K562 (cell line): ENCODE measurements around the gene ASPA. TPM values are rescaled to one million over a fixed set of nuclear protein-coding genes. Genes with fewer than 3 reads are reported as not detected.

Experiments
- ATAC-seq: fragments of 200-7000 bp; cut with Tn5 transposase; 3 replicates; pipeline ENCODE4 v1.9.1; 2020; ENCODE audit warnings: moderate library complexity
- BruUV-seq: library from RNA; stranded (reverse); fragments of 400-500 nt; replicated peaks from 2 replicates; lab custom pipeline; 2021; lab: Mats Ljungman, UMichigan
- CTCF ChIA-PET: fragments of 300-600 bp; formaldehyde crosslinking; extraction: SDS; loops from one replicate; lab custom pipeline; 2021; ENCODE audit warnings: low intra/inter-chr PET ratio; lab: Yijun Ruan, JAX
- POLR2A ChIA-PET: fragments of 300-600, 350-650 bp; sonication (Branson Sonifier 250); formaldehyde crosslinking; extraction: SDS; loops from one replicate; lab custom pipeline; 2021; ENCODE audit warnings: antibody characterized with exemption, inconsistent platforms; lab: Yijun Ruan, JAX
- DNase-seq, 4 experiments: peaks; one replicate each; pipeline versions ENCODE4 v3.0.0 to v3.0.0-alpha.2; 2011 to 2018; ENCODE audit warnings: low spot score in 3 of 4, mixed read lengths in 3 of 4; ENCODE audit errors: extremely low read depth in 1 of 4
- FAIRE-seq: peaks from 2 replicates; lab custom pipeline; 2011; peaks lifted over from hg19 to GRCh38; lab: Jason Lieb, UNC
- H2AFZ ChIP-seq: 2 replicates; pipeline ENCODE4 v1.6.0; 2011; ENCODE audit warnings: low read depth, low read length, control low read depth, inconsistent platforms
- H3K27ac ChIP-seq: fragments of 200-600 bp; 3 replicates; pipeline ENCODE4 v1.8.0; 2011; ENCODE audit warnings: low read depth, mild to moderate bottlenecking, control low read depth, inconsistent platforms, low read length, moderate library complexity, mixed read lengths; ENCODE audit errors: extremely low read depth
- H3K27me3 ChIP-seq, 2 experiments: fragments of 300-600 bp in 1 of 2; 2 replicates in 1 of 2; 3 replicates in 1 of 2; pipeline versions ENCODE4 v1.6.0 to v1.8.0; 2011; ENCODE audit warnings: inconsistent platforms in 2 of 2, low read length in 2 of 2, mild to moderate bottlenecking in 1 of 2, mixed read lengths in 1 of 2, moderate library complexity in 1 of 2; ENCODE audit not compliant: control insufficient read depth in 2 of 2, insufficient read depth in 2 of 2
- H3K36me3 ChIP-seq: fragments of 300-600 bp; 3 replicates; pipeline ENCODE4 v1.8.0; 2011; ENCODE audit warnings: mild to moderate bottlenecking, low read length, inconsistent platforms; ENCODE audit not compliant: control insufficient read depth, insufficient read depth
- H3K4me1 ChIP-seq, 2 experiments: fragments of 200-600 bp in 1 of 2; replicated peaks in 1 of 2; 2 replicates in 1 of 2; 3 replicates in 1 of 2; pipeline versions ENCODE4 v1.5.1 to v1.8.0; 2011; ENCODE audit warnings: inconsistent platforms in 2 of 2, low read length in 2 of 2, mild to moderate bottlenecking in 1 of 2, mixed read lengths in 1 of 2, moderate library complexity in 1 of 2; ENCODE audit not compliant: control insufficient read depth in 2 of 2, insufficient read depth in 2 of 2
- H3K4me2 ChIP-seq: 2 replicates; pipeline ENCODE4 v1.6.1; 2011; ENCODE audit warnings: low read length, control low read depth, inconsistent platforms, mixed read lengths; ENCODE audit not compliant: insufficient read depth
- H3K4me3 ChIP-seq: fragments of 200-600 bp; sonication (generic), shearing (Covaris generic); 2 replicates; pipeline ENCODE4 v1.5.1; 2016; ENCODE audit warnings: control low read depth, inconsistent platforms
- H3K79me2 ChIP-seq: fragments of 200-600 bp; 3 replicates; pipeline ENCODE4 v1.8.0; 2011; ENCODE audit warnings: low read length, inconsistent platforms; ENCODE audit not compliant: control insufficient read depth, insufficient read depth
- H3K9ac ChIP-seq, 2 experiments: 2 replicates each; pipeline versions ENCODE4 v1.6.0 to v1.6.1; 2011; ENCODE audit warnings: low read depth in 2 of 2, low read length in 2 of 2, control low read depth in 1 of 2, inconsistent platforms in 1 of 2, mild to moderate bottlenecking in 1 of 2, mixed read lengths in 1 of 2; ENCODE audit not compliant: insufficient read depth in 1 of 2
- H3K9me1 ChIP-seq: one replicate; pipeline ENCODE4 v1.6.0; 2011; ENCODE audit warnings: inconsistent platforms, mild to moderate bottlenecking, low read length, moderate library complexity; ENCODE audit not compliant: control insufficient read depth, insufficient read depth
- H3K9me3 ChIP-seq: replicated peaks from 2 replicates; pipeline ENCODE4 v1.5.1; 2011; ENCODE audit warnings: low read depth, low read length, inconsistent platforms; ENCODE audit not compliant: control insufficient read depth, insufficient read depth
- H4K20me1 ChIP-seq: replicated peaks from 2 replicates; pipeline ENCODE4 v1.6.1; 2011; ENCODE audit warnings: low read length, inconsistent platforms, mixed read lengths; ENCODE audit not compliant: control insufficient read depth, insufficient read depth
- EP400 ChIP-seq: fragments of 450-650 bp; IDR thresholded peaks from 2 replicates; pipeline ENCODE4 v1.6.1; 2017; ENCODE audit warnings: antibody characterized with exemption, mild to moderate bottlenecking, moderate library complexity
- TRIM24 ChIP-seq, 2 experiments: fragments of 450-650 bp; IDR thresholded peaks; 2 replicates each; pipeline ENCODE4 v1.6.1; 2016
- TRIM28 ChIP-seq: fragments of 450-650 bp; IDR thresholded peaks from 2 replicates; pipeline ENCODE4 v1.6.1; 2017
- ZNF140 ChIP-seq: fragments of 250-450 bp; sonication (Bioruptor Pico); IDR thresholded peaks from 2 replicates; pipeline ENCODE4 v1.8.0; 2021; ENCODE audit warnings: moderate library complexity, mild to moderate bottlenecking, inconsistent platforms
- WGBS: fragments of 100-300 bp; shearing (Covaris generic); methylation state at CpG from one replicate; pipeline ENCODE4 v1.1.6; 2016; ENCODE audit warnings: low coverage, mixed read lengths; ENCODE audit not compliant: insufficient coverage; ENCODE audit errors: missing lambda C conversion rate; 5-methylcytosine and 5-hydroxymethylcytosine counted together
- in situ Hi-C: fragments of 300-500 bp; cut with MboI; formaldehyde crosslinking; loops from 4 replicates; pipeline ENCODE4 v1.15.0; 2018; ENCODE audit warnings: inconsistent platforms, mixed read lengths
- intact Hi-C: fragments of 100-400 bp; cut with micrococcal nuclease; formaldehyde crosslinking; loops from 2 replicates; pipeline ENCODE4 v1.14.2; 2022
- polyA plus RNA-seq, 8 experiments: library from polyadenylated mRNA; depleted of rRNA in 4 of 8; stranded (reverse) in 5 of 8; unstranded in 3 of 8; fragments of >200 nt; fragmentation: Nextera tagmentation in 2 of 8; fragmentation: Illumina TruSeq in 1 of 8; extraction: Ambion mirVana in 2 of 8; extraction: Trizol in 1 of 8; gene quantifications; 2 replicates each; pipeline versions ENCODE4 v1.2.1 to v1.2.3, GENCODE V29; 2011 to 2014; ENCODE audit warnings: inconsistent platforms in 1 of 8, missing spikeins in 1 of 8
- total RNA-seq, 7 experiments: library from RNA; depleted of rRNA in 6 of 7; stranded (reverse); fragments of >200 nt in 6 of 7; fragmentation: Illumina TruSeq in 2 of 7; extraction: Trizol in 2 of 7; gene quantifications; 2 replicates each; pipeline versions ENCODE4 v1.2.1 to v1.2.3, GENCODE V29; 2011 to 2021; ENCODE audit warnings: low replicate concordance in 1 of 7
- TF ChIP-seq, protein P1 (sequence below): fragments of 250-450 bp; sonication (Bioruptor Pico); IDR thresholded peaks from 2 replicates; pipeline ENCODE4 v1.5.0; 2021; ENCODE audit warnings: mild to moderate bottlenecking, borderline replicate concordance

The ASPA gene
- total and polyA plus RNA-seq, 9 of the 15 experiments (the other 6 are each of a cell fraction or from before 2014, with no cell fraction given): not detected

DNA sequence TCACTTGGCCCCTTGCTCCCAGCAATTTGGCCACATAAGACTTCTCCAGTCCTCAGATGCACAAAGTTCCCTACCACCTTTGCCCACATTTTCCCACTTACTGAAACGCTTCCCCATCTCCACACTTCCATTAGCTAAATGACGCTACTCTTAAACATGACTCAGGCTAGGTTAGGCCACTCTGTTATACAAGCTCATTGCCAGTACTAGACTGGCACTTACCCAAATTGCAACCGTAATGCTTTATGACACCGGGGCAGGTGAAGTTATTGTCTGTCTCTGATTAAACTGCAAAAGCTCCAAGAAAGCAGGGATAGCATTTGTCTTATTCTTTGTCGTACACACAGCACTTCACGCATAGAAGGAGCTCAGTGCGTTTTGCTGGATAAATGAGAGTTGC lies 29.2 kb downstream of the ASPA start (continued):
- TF ChIP-seq ZNF140 (CRISPR knock-in tag) (no peak), TRIM24 (IDR thresholded peaks at IDR 0.05) (no peak)

DNA sequence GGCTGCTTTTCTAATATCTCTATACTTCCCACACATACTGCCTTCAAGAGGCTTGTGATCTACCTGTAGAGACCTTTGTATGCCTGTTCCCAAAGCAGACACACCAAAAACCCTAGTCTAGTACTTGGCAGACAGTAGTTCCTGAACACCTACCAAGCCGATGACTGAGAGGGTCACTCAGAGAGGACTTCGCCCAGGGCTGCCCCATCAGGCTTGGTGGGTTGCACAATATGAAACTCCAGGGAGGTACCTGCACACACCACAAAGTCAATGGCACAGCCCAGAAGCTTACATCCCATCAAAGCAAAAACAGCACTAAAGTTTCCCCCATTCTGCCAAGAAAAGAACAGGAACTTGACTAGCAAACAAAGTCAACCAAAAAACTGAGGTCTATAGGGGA lies 30.3 kb downstream of the ASPA start:
- no peak for FAIRE-seq
- H3K9me3 ChIP-seq: no peaks in the 10 kb centered on the region
- H3K79me2 ChIP-seq: no peaks in the 10 kb centered on the region
- no peaks in the 10 kb centered on the region for H3K9me1 ChIP-seq
- WGBS: 17% methylated on average over 2 of the region's 2 CpGs
- no peaks in the 10 kb centered on the region for H4K20me1 ChIP-seq
- no peak overlapping the region for H3K9ac ChIP-seq
- H3K4me1 ChIP-seq: no peaks in the 10 kb centered on the region
- ChIA-PET POLR2A (interaction anchor here (1.1 kb wide), 1 partner anchor 12 kb away, joined by 3 read pairs; no protein-coding TSS in a partner anchor), CTCF (no interaction called here)
- intact Hi-C loops (no loop called here), in situ Hi-C loops (no loop called here)
- H3K36me3 ChIP-seq: no peaks in the 10 kb centered on the region
- no peak for ATAC-seq
- H2AFZ ChIP-seq: no peak overlapping the region
- DNase-seq: no peak
- TF ChIP-seq, protein P1, sequence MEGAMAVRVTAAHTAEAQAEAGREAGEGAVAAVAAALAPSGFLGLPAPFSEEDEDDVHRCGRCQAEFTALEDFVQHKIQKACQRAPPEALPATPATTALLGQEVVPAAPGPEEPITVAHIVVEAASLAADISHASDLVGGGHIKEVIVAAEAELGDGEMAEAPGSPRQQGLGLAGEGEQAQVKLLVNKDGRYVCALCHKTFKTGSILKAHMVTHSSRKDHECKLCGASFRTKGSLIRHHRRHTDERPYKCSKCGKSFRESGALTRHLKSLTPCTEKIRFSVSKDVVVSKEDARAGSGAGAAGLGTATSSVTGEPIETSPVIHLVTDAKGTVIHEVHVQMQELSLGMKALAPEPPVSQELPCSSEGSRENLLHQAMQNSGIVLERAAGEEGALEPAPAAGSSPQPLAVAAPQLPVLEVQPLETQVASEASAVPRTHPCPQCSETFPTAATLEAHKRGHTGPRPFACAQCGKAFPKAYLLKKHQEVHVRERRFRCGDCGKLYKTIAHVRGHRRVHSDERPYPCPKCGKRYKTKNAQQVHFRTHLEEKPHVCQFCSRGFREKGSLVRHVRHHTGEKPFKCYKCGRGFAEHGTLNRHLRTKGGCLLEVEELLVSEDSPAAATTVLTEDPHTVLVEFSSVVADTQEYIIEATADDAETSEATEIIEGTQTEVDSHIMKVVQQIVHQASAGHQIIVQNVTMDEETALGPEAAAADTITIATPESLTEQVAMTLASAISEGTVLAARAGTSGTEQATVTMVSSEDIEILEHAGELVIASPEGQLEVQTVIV (CRISPR knock-in tag): no peak
- no peak for TF ChIP-seq TRIM28
- no peak for TF ChIP-seq EP400
- H3K27ac ChIP-seq: no peak overlapping the region
- peaks cover 0 to 12% of the 10 kb centered on the region in 2 experiments; a peak in 1 of 5 replicates for H3K27me3 ChIP-seq
- H3K4me3 ChIP-seq: no peak overlapping the region
- H3K4me2 ChIP-seq: no peak overlapping the region
- BruUV-seq: no TSS peak
